Left colon (tissue), 2 donors: ENCODE results near the gene GLDC. TPM values are rescaled to one million over a fixed set of nuclear protein-coding genes. Genes with fewer than 3 reads are reported as not detected.
"Not testable (repeated sequence)": the region's sequence is repeated elsewhere in the genome, so short reads cannot be mapped to it uniquely, and the experiment has no call there.

Source experiments
- ATAC-seq: fragments of 200-7000 bp; cut with Tn5 transposase; one replicate; pipeline ENCODE4 v1.9.1; 2020; ENCODE audit warnings: mild to moderate bottlenecking, moderate library complexity
- DNase-seq, 2 donors: peaks; one replicate each; pipeline ENCODE4 v3.0.0-alpha.2; 2020
- intact Hi-C, 2 donors: fragments of 100-400 bp; cut with DNase I in 1 of 2; cut with micrococcal nuclease in 1 of 2; formaldehyde crosslinking; loops; one replicate each; pipeline versions ENCODE4 v1.11.2 to v1.14.0; 2022; cut with DNase I, micrococcal nuclease
- total RNA-seq, 2 donors: library from RNA; stranded (reverse); fragmentation: NEBNext Ultra II Directional; extraction: Animal tissue kit (Norgen Biotek cat#: 25700); gene quantifications; one replicate each; pipeline ENCODE4 v1.2.1, GENCODE V29; 2021
- donor health status: DM: no; HTN: no; CAD: no.
- donor health status: DM: yes; HTN: yes; CAD: no.

GLDC gene
- total RNA-seq, 2 donors from 2014 or later, result 0.70 to 2.2 TPM

- intact Hi-C loops, result loop anchor here in 1 of 2 donors (10.0 kb wide), 3 partner anchors 83 to 313 kb away; no protein-coding TSS in a partner anchor
- no peak for ATAC-seq
- no peak for DNase-seq
Observed at GRCh38 chr9:6667633-6668280, 22.2 kb upstream of the GLDC start.

- intact Hi-C loops, result loop anchor here in 1 of 2 donors (10.0 kb wide), 3 partner anchors 82 to 312 kb away; no protein-coding TSS in a partner anchor
Observed at GRCh38 chr9:6667080-6667479, 21.6 kb upstream of the GLDC start.

GRCh38 chr9:6665628-6666027, 20.1 kb upstream of the GLDC start:
- peak; percentile 25 for ATAC-seq
- intact Hi-C loops, result loop anchor here in 1 of 2 donors (10.0 kb wide), 3 partner anchors 81 to 311 kb away; no protein-coding TSS in a partner anchor
- DNase-seq, result no peak

More at GRCh38 chr9:6667080-6667479, 21.6 kb upstream of the GLDC start:
- DNase-seq (no peak), ATAC-seq (no peak)

- ATAC-seq, result no peak
- intact Hi-C loops, result loop anchor here in 1 of 2 donors (10.0 kb wide), 3 partner anchors 79 to 309 kb away; no protein-coding TSS in a partner anchor
- DNase-seq, result no peak
Observed at GRCh38 chr9:6664204-6664680, 18.7 kb upstream of the GLDC start.

- intact Hi-C loops, result loop anchor here in 1 of 2 donors (10.0 kb wide), 3 partner anchors 76 to 306 kb away; no protein-coding TSS in a partner anchor
- ATAC-seq (no peak), DNase-seq (no peak)
Observed at GRCh38 chr9:6660512-6660911, 15.0 kb upstream of the GLDC start.

- intact Hi-C loops, result no loop called here
- DNase-seq (no peak), ATAC-seq (no peak)
Observed at GRCh38 chr9:6658628-6659353, 13.3 kb upstream of the GLDC start.

GRCh38 chr9:6656614-6657300, 11.2 kb upstream of the GLDC start:
- no peak for ATAC-seq
- DNase-seq, result no peak
- intact Hi-C loops, result no loop called here

GRCh38 chr9:6655036-6655435, 9.5 kb upstream of the GLDC start:
- no peak for DNase-seq
- intact Hi-C loops, result no loop called here
- ATAC-seq, result no peak

GRCh38 chr9:6646293-6646636, 736 bp upstream of the GLDC start:
- no peak for DNase-seq
- no peak for ATAC-seq
- intact Hi-C loops, result no loop called here

- ATAC-seq, result peak; percentile 17
- DNase-seq, intact Hi-C loops: not testable (repeated sequence)
Observed at GRCh38 chr9:6645105-6645354, 499 bp downstream of the GLDC start.

GRCh38 chr9:6644346-6645104, 1.0 kb downstream of the GLDC start:
- intact Hi-C loops, result no loop called here
- ATAC-seq (no peak), DNase-seq (no peak)

- intact Hi-C loops, result no loop called here
- ATAC-seq, result no peak
- no peak for DNase-seq
Observed at GRCh38 chr9:6641961-6642360, 3.6 kb downstream of the GLDC start.

- no peak for DNase-seq
- intact Hi-C loops, result no loop called here
- no peak for ATAC-seq
Observed at GRCh38 chr9:6641561-6641960, 4.0 kb downstream of the GLDC start.

GRCh38 chr9:6641056-6641455, 4.5 kb downstream of the GLDC start:
- intact Hi-C loops, result no loop called here
- no peak for ATAC-seq
- no peak for DNase-seq

- intact Hi-C loops, result no loop called here
- DNase-seq (no peak), ATAC-seq (no peak)
Observed at GRCh38 chr9:6640268-6641051, 5.1 kb downstream of the GLDC start.

- intact Hi-C loops, result no loop called here
- ATAC-seq (no peak), DNase-seq (no peak)
Observed at GRCh38 chr9:6639622-6640021, 5.9 kb downstream of the GLDC start.

- DNase-seq (no peak), ATAC-seq (no peak)
- intact Hi-C loops, result no loop called here
Observed at GRCh38 chr9:6634444-6634843, 11.1 kb downstream of the GLDC start.

- intact Hi-C loops, result no loop called here
- DNase-seq (no peak), ATAC-seq (no peak)
Observed at GRCh38 chr9:6633378-6633777, 12.2 kb downstream of the GLDC start.
